ENCODE measurements around the gene DOCK2.

DNA sequence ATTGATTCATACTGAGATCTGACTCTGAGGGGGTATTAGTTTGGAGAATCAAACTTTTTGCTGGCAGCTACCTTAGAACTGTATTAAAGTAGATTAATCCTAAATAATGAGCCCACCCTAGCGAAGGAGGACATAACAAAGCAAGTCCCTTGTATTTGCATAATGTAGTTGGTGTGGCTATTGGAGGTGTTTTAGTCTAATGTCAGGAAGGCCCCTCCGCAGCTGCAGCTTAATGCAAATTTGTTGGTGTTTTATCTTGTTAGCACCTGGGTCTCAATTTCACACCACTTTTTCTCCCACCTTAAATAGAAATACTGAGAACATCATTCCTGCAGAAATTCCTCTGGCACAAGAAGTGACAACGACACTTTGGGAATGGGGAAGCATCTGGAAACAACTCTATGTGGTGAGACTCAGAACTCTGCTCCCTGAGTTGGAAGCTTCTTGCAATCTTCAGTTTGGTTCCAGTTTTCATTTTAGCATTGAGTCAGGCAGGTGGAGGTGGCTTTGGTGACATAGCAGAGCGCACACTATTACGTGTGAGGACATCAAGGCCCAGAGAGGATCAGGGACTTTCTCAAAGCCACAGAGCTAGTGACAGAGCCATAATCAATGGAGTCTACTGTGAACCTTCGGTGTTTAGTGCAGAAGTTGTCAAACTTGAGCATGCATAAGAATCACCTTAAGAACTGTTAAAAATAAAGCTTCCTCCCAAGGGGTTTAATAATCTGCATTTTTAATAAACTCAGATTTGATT lies 33.9 kb downstream of the DOCK2 start:
- no peak for TF ChIP-seq POLR2A (IDR thresholded peaks at IDR 0.05)
- no peak for TF ChIP-seq CTCF (IDR thresholded peaks at IDR 0.05)
- no peak for TF ChIP-seq POLR2AphosphoS5 (IDR thresholded peaks at IDR 0.05)
